Osteoblast (primary cell): Measurements from ENCODE around the gene SUCLA2. TPM values are rescaled to one million over a fixed set of nuclear protein-coding genes. Genes with fewer than 3 reads are reported as not detected.

ENCODE experiments used
- DNase-seq: peaks from one replicate; pipeline ENCODE4 v3.0.0; 2011; ENCODE audit warnings: low spot score, mixed read lengths; ENCODE audit not compliant: insufficient read length; ENCODE audit errors: missing footprints
- H2AFZ ChIP-seq: 2 replicates; pipeline ENCODE4 v1.6.0; 2011; ENCODE audit warnings: mild to moderate bottlenecking, low read length
- H3K27ac ChIP-seq: 2 replicates; pipeline ENCODE4 v1.5.1; 2011; ENCODE audit warnings: mild to moderate bottlenecking, low read depth, low read length, moderate library complexity
- H3K27me3 ChIP-seq: 2 replicates; pipeline ENCODE4 v1.6.0; 2012; ENCODE audit warnings: mild to moderate bottlenecking, control low read depth, inconsistent platforms, low read length, moderate library complexity; ENCODE audit not compliant: insufficient read depth
- H3K36me3 ChIP-seq: 2 replicates; pipeline ENCODE4 v1.5.1; 2011; ENCODE audit warnings: mild to moderate bottlenecking, low read length, control low read depth, moderate library complexity; ENCODE audit not compliant: insufficient read depth
- H3K4me1 ChIP-seq: 2 replicates; pipeline ENCODE4 v1.5.1; 2011; ENCODE audit warnings: mild to moderate bottlenecking, low read length, control low read depth, moderate library complexity; ENCODE audit not compliant: insufficient read depth
- H3K4me2 ChIP-seq: 2 replicates; pipeline ENCODE4 v1.6.0; 2011; ENCODE audit warnings: mild to moderate bottlenecking, low read length; ENCODE audit not compliant: insufficient read depth
- H3K4me3 ChIP-seq: fragments of 200-600 bp; sonication (generic); 3 replicates; pipeline ENCODE4 v1.5.1; 2012; ENCODE audit warnings: mild to moderate bottlenecking, low read length, inconsistent platforms; ENCODE audit not compliant: insufficient read depth
- H3K79me2 ChIP-seq: 2 replicates; pipeline ENCODE4 v1.6.0; 2012; ENCODE audit warnings: mild to moderate bottlenecking, low read length, control low read depth, inconsistent platforms; ENCODE audit not compliant: insufficient read depth
- H3K9me3 ChIP-seq: 2 replicates; pipeline ENCODE4 v1.5.1; 2011; ENCODE audit warnings: low read depth, low read length, control low read depth
- H4K20me1 ChIP-seq: 2 replicates; pipeline ENCODE4 v1.6.0; 2012; ENCODE audit warnings: mild to moderate bottlenecking, low read length, control low read depth; ENCODE audit not compliant: insufficient read depth
- total RNA-seq: library from RNA; depleted of rRNA; stranded (reverse); fragments of >200 nt; gene quantifications from 2 replicates; pipeline ENCODE4 v1.2.3, GENCODE V29; 2012
- TF ChIP-seq, protein P1 (sequence below): IDR thresholded peaks from 2 replicates; pipeline ENCODE4 v1.5.1; 2011; ENCODE audit warnings: mild to moderate bottlenecking, low read depth, low read length, moderate library complexity; ENCODE audit errors: extremely low read depth

The SUCLA2 gene
- total RNA-seq, 1 donor, result 36.6 TPM

DNA sequence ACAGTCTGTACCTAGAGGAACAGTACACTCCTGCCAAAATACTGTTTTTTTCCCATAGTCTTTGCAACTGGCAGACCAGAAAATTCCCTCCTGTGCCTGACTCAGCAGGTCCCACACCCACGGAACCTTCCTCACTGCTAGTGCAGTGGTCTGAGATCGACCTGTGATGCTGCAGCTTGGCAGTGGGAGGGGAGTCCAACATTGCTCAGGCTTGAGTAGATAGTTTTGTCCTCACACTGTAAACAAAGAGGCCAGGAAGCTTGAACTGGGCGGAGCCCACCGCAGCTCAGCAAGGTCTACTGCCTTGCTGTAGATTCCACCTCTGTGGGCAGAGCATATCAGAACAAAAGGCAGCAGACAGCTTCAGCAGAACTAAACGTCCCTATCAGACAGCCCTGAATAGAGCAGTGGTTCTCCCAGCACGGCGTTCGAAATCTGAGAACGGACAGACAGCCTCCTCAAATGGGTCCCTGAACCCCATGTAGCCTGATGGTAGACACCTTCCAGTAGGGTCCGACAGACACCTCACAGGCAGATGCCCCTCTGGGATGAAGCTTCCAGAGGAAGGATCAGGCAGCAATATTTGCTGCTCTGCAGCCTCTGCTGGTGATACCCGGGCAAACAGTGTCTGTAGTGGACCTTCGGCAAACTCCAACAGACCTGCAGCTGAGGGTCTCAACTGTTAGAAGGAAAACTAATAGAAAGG is 92.7 kb downstream of the SUCLA2 start:
- H3K4me3 ChIP-seq, result no peak overlapping the region
- H3K36me3 ChIP-seq, result no peaks in the 10 kb centered on the region
- H3K27ac ChIP-seq, result no peak overlapping the region
- no peaks in the 10 kb centered on the region for H3K9me3 ChIP-seq
- H2AFZ ChIP-seq, result no peak overlapping the region
- peak; percentile 13 for DNase-seq
- H3K4me2 ChIP-seq, result no peak overlapping the region
- H3K4me1 ChIP-seq, result no peaks in the 10 kb centered on the region
- H4K20me1 ChIP-seq, result no peaks in the 10 kb centered on the region
- TF ChIP-seq, protein P1, sequence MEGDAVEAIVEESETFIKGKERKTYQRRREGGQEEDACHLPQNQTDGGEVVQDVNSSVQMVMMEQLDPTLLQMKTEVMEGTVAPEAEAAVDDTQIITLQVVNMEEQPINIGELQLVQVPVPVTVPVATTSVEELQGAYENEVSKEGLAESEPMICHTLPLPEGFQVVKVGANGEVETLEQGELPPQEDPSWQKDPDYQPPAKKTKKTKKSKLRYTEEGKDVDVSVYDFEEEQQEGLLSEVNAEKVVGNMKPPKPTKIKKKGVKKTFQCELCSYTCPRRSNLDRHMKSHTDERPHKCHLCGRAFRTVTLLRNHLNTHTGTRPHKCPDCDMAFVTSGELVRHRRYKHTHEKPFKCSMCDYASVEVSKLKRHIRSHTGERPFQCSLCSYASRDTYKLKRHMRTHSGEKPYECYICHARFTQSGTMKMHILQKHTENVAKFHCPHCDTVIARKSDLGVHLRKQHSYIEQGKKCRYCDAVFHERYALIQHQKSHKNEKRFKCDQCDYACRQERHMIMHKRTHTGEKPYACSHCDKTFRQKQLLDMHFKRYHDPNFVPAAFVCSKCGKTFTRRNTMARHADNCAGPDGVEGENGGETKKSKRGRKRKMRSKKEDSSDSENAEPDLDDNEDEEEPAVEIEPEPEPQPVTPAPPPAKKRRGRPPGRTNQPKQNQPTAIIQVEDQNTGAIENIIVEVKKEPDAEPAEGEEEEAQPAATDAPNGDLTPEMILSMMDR, result no peak
- H3K79me2 ChIP-seq, result no peaks in the 10 kb centered on the region
- H3K27me3 ChIP-seq, result no peaks in the 10 kb centered on the region

DNA sequence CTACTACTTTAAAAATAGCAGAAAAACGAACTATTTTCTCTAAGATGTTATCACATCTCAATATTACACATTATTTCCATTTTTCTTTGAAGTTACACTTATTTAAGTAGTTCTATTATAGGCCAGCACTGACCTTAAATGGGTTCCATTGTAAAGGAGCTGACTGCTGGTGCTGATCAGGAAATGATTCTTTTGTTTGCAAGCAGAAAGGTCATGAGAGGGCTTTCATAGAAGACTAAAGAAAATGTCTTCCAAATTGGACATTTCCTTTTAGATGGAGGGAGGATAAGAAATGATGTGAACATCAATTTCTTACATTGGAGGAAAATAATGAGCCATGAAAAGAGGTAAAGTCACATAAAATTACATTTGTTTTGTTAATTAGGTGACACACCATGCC is 96.2 kb downstream of the SUCLA2 start:
- no peaks in the 10 kb centered on the region for H3K4me1 ChIP-seq
- no peaks in the 10 kb centered on the region for H4K20me1 ChIP-seq
- H3K79me2 ChIP-seq, result no peaks in the 10 kb centered on the region
- no peak overlapping the region for H2AFZ ChIP-seq
- H3K9me3 ChIP-seq, result no peaks in the 10 kb centered on the region
- TF ChIP-seq, protein P1, result no peak
- no peaks in the 10 kb centered on the region for H3K36me3 ChIP-seq
- no peak overlapping the region for H3K4me3 ChIP-seq
- no peak overlapping the region for H3K27ac ChIP-seq
- no peak for DNase-seq
- H3K27me3 ChIP-seq, result no peaks in the 10 kb centered on the region
- no peak overlapping the region for H3K4me2 ChIP-seq

DNA sequence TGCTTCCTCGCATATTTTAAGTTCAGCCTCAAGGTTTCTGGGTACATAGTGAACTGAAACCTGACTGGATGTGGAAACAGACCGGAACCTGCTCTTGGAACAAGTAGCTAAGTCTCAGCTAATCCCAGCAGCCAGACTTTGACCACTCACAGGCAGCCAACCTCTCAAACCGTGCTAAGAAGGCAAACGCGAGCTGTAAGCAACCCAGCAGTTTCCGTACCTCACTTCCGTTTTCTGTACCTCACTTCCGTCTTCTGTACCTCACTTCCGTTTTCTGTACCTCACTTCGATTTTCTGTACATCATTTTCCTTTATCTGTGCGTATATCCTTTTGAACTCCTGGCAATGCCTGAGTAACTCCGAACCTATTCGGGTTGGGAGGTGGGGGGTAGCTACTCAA is 96.8 kb downstream of the SUCLA2 start:
- no peaks in the 10 kb centered on the region for H3K4me1 ChIP-seq
- no peaks in the 10 kb centered on the region for H4K20me1 ChIP-seq
- TF ChIP-seq, protein P1, result no peak
- H3K27me3 ChIP-seq, result no peaks in the 10 kb centered on the region
- no peaks in the 10 kb centered on the region for H3K79me2 ChIP-seq
- peak overlapping the region; percentile 35 for H3K27ac ChIP-seq
- H3K4me3 ChIP-seq, result peak overlapping the region; percentile 57
- peak overlapping the region; percentile 75 for H3K4me2 ChIP-seq
- DNase-seq, result no peak
- H3K36me3 ChIP-seq, result no peaks in the 10 kb centered on the region
- peak overlapping the region; percentile 43 for H2AFZ ChIP-seq
- no peaks in the 10 kb centered on the region for H3K9me3 ChIP-seq

DNA sequence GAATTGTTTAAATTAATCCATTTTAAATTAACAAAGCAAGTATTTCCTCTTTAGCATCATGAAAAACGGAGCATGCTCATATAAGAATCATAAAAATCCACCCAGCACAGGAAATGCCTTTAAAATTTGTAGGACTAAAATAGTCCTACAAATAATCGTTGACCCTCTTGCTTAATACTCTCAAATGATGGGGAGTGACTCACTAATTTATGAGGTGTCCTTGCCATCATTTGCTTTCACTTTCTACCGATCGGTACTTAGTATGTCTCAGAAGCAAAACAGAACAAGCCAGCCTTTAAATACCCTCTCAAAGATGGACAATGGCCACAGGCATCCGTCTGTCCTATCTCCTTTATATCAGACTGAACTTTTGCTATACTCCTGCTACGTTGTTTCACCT is 97.2 kb downstream of the SUCLA2 start:
- peak; percentile 22 for DNase-seq
- Histone ChIP-seq H3K36me3 (no peaks in the 10 kb centered on the region), H3K79me2 (no peaks in the 10 kb centered on the region), H4K20me1 (no peaks in the 10 kb centered on the region), H3K27me3 (no peaks in the 10 kb centered on the region), H3K4me3 (peak overlapping the region; percentile 57), H3K4me2 (peak overlapping the region; percentile 75), H2AFZ (peak overlapping the region; percentile 43), H3K9me3 (no peaks in the 10 kb centered on the region), H3K4me1 (no peaks in the 10 kb centered on the region), H3K27ac (peak overlapping the region; percentile 35)
- TF ChIP-seq, protein P1, result no peak
